Chondrocyte (in vitro differentiated cells): Measurements from ENCODE around the gene SUN1. TPM values are rescaled to one million over a fixed set of nuclear protein-coding genes. Genes with fewer than 3 reads are reported as not detected.

Source experiments
- DNase-seq: peaks from one replicate; pipeline ENCODE4 v3.0.0; 2021; ENCODE audit warnings: mixed read lengths, low spot score
- H3K27ac Mint-ChIP-seq: one replicate; pipeline ENCODE4 v1.8.0; 2021; ENCODE audit warnings: mild to moderate bottlenecking, moderate library complexity, mixed read lengths; ENCODE audit not compliant: unreplicated experiment
- H3K27me3 Mint-ChIP-seq: 2 replicates; pipeline ENCODE4 v1.8.0; 2021; ENCODE audit warnings: low read depth, mixed read lengths
- H3K36me3 Mint-ChIP-seq: 2 replicates; pipeline ENCODE4 v1.8.0; 2021; ENCODE audit warnings: low read depth, mixed read lengths
- H3K4me1 Mint-ChIP-seq: 2 replicates; pipeline ENCODE4 v1.8.0; 2021; ENCODE audit warnings: low read depth, mild to moderate bottlenecking, mixed read lengths
- H3K4me3 Mint-ChIP-seq: one replicate; pipeline ENCODE4 v1.8.0; 2021; ENCODE audit warnings: mild to moderate bottlenecking, moderate library complexity, mixed read lengths; ENCODE audit not compliant: unreplicated experiment
- H3K9me3 Mint-ChIP-seq: 2 replicates; pipeline ENCODE4 v1.8.0; 2021; ENCODE audit warnings: low read depth, mixed read lengths
- CTCF ChIP-seq: fragments of 200-600 bp; sonication (generic); IDR thresholded peaks from 2 replicates; pipeline ENCODE4 v1.5.0; 2021; ENCODE audit warnings: antibody characterized with exemption, mild to moderate bottlenecking, moderate library complexity
- total RNA-seq: library from RNA; stranded (reverse); gene quantifications from 3 replicates; pipeline ENCODE4 v1.2.1, GENCODE V29; 2021

The SUN1 gene
- total RNA-seq, 1 donor from 2014 or later: 134 TPM

- no peak for TF ChIP-seq CTCF
- Mint-ChIP-seq H3K36me3 (peaks cover 22% of the 10 kb centered on the region), H3K4me3 (no peak overlapping the region), H3K4me1 (peaks cover 16% of the 10 kb centered on the region), H3K9me3 (no peaks in the 10 kb centered on the region), H3K27ac (no peak overlapping the region), H3K27me3 (no peaks in the 10 kb centered on the region)
- no peak for DNase-seq
Measured at GRCh38 chr7:785416-785815, 46.9 kb upstream of the SUN1 start.

GRCh38 chr7:786472-787255, 45.6 kb upstream of the SUN1 start:
- Mint-ChIP-seq H3K4me1 (peaks cover 4% of the 10 kb centered on the region), H3K36me3 (peaks cover 24% of the 10 kb centered on the region), H3K9me3 (no peaks in the 10 kb centered on the region), H3K27ac (no peak overlapping the region), H3K4me3 (no peak overlapping the region), H3K27me3 (no peaks in the 10 kb centered on the region)
- TF ChIP-seq CTCF: peak; percentile 82
- DNase-seq: no peak

- no peak for DNase-seq
- TF ChIP-seq CTCF: peak; percentile 27
- peaks cover 23% of the 10 kb centered on the region for H3K36me3 Mint-ChIP-seq
- H3K4me1 Mint-ChIP-seq: no peaks in the 10 kb centered on the region
- H3K27ac Mint-ChIP-seq: no peak overlapping the region
- H3K27me3 Mint-ChIP-seq: no peaks in the 10 kb centered on the region
- H3K4me3 Mint-ChIP-seq: no peak overlapping the region
- H3K9me3 Mint-ChIP-seq: no peaks in the 10 kb centered on the region
Measured at GRCh38 chr7:787332-788240, 44.7 kb upstream of the SUN1 start.

- Mint-ChIP-seq H3K4me3 (no peak overlapping the region), H3K27me3 (no peaks in the 10 kb centered on the region), H3K27ac (no peak overlapping the region), H3K9me3 (no peaks in the 10 kb centered on the region), H3K4me1 (no peaks in the 10 kb centered on the region), H3K36me3 (peaks cover 7% of the 10 kb centered on the region)
- no peak for DNase-seq
- no peak for TF ChIP-seq CTCF
Measured at GRCh38 chr7:791519-791918, 40.8 kb upstream of the SUN1 start.

- no peak overlapping the region for H3K4me3 Mint-ChIP-seq
- no peak for TF ChIP-seq CTCF
- H3K27ac Mint-ChIP-seq: no peak overlapping the region
- DNase-seq: no peak
- peaks cover 5% of the 10 kb centered on the region for H3K36me3 Mint-ChIP-seq
- H3K9me3 Mint-ChIP-seq: no peaks in the 10 kb centered on the region
- H3K4me1 Mint-ChIP-seq: peaks cover 15% of the 10 kb centered on the region
- H3K27me3 Mint-ChIP-seq: no peaks in the 10 kb centered on the region
Measured at GRCh38 chr7:794207-794606, 38.1 kb upstream of the SUN1 start.
